Liver (tissue), 3 donors: Measurements from ENCODE around the gene THAP7.
"Not testable (repeated sequence)": the region's sequence is repeated elsewhere in the genome, so short reads cannot be mapped to it uniquely, and the experiment has no call there.

Experiments
- EGR1 ChIP-seq, 2 donors: IDR thresholded peaks; 2 replicates each; pipeline ENCODE4 v1.6.1; 2016 to 2018; ENCODE audit warnings: antibody characterized with exemption in 2 of 2, low read depth in 2 of 2
- GABPA ChIP-seq, 2 donors: IDR thresholded peaks in 1 of 2; conservative IDR thresholded peaks in 1 of 2; 2 replicates each; pipeline ENCODE4 v1.6.1; 2016; ENCODE audit warnings: antibody characterized with exemption in 2 of 2, mild to moderate bottlenecking in 1 of 2, moderate library complexity in 1 of 2
- HNF4A ChIP-seq, 2 donors: conservative IDR thresholded peaks; 2 replicates each; pipeline ENCODE4 v1.6.1; 2016; ENCODE audit warnings: antibody characterized with exemption in 2 of 2, mild to moderate bottlenecking in 2 of 2
- HNF4G ChIP-seq: IDR thresholded peaks from 2 replicates; pipeline ENCODE4 v1.6.1; 2016; ENCODE audit warnings: antibody characterized with exemption
- JUND ChIP-seq, 2 donors: IDR thresholded peaks; 2 replicates each; pipeline ENCODE4 v1.6.1; 2016; ENCODE audit warnings: antibody characterized with exemption in 2 of 2
- RAD21 ChIP-seq, 2 donors: IDR thresholded peaks; 2 replicates each; pipeline ENCODE4 v1.6.1; 2016; ENCODE audit warnings: antibody characterized with exemption in 2 of 2, mild to moderate bottlenecking in 2 of 2
- SP1 ChIP-seq: IDR thresholded peaks from 2 replicates; pipeline ENCODE4 v1.6.1; 2018; ENCODE audit warnings: antibody characterized with exemption, mild to moderate bottlenecking
- TF ChIP-seq, protein P1 (sequence below): fragments of 150-350 bp; IDR thresholded peaks from 2 replicates; pipeline ENCODE4 v1.5.1; 2017; ENCODE audit warnings: improper control_type of control experiment, low read depth, low read length; ENCODE audit not compliant: missing input control
- TF ChIP-seq, protein P2 (sequence below): IDR thresholded peaks from 2 replicates; pipeline ENCODE4 v1.6.1; 2016; ENCODE audit warnings: antibody characterized with exemption, mild to moderate bottlenecking
- TF ChIP-seq, protein P3 (sequence below): IDR thresholded peaks from 2 replicates; pipeline ENCODE4 v1.6.1; 2016; ENCODE audit warnings: antibody characterized with exemption
- donor health status: healthy.
- donor health status: healthy.

GRCh38 chr22:20972014-20972694 is 29.8 kb downstream of the THAP7 start:
- TF ChIP-seq, protein P1, sequence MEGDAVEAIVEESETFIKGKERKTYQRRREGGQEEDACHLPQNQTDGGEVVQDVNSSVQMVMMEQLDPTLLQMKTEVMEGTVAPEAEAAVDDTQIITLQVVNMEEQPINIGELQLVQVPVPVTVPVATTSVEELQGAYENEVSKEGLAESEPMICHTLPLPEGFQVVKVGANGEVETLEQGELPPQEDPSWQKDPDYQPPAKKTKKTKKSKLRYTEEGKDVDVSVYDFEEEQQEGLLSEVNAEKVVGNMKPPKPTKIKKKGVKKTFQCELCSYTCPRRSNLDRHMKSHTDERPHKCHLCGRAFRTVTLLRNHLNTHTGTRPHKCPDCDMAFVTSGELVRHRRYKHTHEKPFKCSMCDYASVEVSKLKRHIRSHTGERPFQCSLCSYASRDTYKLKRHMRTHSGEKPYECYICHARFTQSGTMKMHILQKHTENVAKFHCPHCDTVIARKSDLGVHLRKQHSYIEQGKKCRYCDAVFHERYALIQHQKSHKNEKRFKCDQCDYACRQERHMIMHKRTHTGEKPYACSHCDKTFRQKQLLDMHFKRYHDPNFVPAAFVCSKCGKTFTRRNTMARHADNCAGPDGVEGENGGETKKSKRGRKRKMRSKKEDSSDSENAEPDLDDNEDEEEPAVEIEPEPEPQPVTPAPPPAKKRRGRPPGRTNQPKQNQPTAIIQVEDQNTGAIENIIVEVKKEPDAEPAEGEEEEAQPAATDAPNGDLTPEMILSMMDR: not testable (repeated sequence)
- TF ChIP-seq, protein P2, sequence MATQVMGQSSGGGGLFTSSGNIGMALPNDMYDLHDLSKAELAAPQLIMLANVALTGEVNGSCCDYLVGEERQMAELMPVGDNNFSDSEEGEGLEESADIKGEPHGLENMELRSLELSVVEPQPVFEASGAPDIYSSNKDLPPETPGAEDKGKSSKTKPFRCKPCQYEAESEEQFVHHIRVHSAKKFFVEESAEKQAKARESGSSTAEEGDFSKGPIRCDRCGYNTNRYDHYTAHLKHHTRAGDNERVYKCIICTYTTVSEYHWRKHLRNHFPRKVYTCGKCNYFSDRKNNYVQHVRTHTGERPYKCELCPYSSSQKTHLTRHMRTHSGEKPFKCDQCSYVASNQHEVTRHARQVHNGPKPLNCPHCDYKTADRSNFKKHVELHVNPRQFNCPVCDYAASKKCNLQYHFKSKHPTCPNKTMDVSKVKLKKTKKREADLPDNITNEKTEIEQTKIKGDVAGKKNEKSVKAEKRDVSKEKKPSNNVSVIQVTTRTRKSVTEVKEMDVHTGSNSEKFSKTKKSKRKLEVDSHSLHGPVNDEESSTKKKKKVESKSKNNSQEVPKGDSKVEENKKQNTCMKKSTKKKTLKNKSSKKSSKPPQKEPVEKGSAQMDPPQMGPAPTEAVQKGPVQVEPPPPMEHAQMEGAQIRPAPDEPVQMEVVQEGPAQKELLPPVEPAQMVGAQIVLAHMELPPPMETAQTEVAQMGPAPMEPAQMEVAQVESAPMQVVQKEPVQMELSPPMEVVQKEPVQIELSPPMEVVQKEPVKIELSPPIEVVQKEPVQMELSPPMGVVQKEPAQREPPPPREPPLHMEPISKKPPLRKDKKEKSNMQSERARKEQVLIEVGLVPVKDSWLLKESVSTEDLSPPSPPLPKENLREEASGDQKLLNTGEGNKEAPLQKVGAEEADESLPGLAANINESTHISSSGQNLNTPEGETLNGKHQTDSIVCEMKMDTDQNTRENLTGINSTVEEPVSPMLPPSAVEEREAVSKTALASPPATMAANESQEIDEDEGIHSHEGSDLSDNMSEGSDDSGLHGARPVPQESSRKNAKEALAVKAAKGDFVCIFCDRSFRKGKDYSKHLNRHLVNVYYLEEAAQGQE: not testable (repeated sequence)
- TF ChIP-seq RAD21 (IDR thresholded peaks at IDR 0.05); GABPA (IDR thresholded peaks at IDR 0.05 in 1 of 2, conservative IDR thresholded peaks at IDR 0.05 in 1 of 2); SP1; HNF4G; JUND (IDR thresholded peaks at IDR 0.05); HNF4A (conservative IDR thresholded peaks at IDR 0.05); EGR1 (IDR thresholded peaks at IDR 0.05; ENCODE audit: low read depth in 2 of 2): not testable (repeated sequence)
- TF ChIP-seq, protein P3, sequence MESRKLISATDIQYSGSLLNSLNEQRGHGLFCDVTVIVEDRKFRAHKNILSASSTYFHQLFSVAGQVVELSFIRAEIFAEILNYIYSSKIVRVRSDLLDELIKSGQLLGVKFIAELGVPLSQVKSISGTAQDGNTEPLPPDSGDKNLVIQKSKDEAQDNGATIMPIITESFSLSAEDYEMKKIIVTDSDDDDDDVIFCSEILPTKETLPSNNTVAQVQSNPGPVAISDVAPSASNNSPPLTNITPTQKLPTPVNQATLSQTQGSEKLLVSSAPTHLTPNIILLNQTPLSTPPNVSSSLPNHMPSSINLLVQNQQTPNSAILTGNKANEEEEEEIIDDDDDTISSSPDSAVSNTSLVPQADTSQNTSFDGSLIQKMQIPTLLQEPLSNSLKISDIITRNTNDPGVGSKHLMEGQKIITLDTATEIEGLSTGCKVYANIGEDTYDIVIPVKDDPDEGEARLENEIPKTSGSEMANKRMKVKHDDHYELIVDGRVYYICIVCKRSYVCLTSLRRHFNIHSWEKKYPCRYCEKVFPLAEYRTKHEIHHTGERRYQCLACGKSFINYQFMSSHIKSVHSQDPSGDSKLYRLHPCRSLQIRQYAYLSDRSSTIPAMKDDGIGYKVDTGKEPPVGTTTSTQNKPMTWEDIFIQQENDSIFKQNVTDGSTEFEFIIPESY: not testable (repeated sequence)
